Measurements from ENCODE around the gene ZNF764.

The ZNF764 gene

DNA sequence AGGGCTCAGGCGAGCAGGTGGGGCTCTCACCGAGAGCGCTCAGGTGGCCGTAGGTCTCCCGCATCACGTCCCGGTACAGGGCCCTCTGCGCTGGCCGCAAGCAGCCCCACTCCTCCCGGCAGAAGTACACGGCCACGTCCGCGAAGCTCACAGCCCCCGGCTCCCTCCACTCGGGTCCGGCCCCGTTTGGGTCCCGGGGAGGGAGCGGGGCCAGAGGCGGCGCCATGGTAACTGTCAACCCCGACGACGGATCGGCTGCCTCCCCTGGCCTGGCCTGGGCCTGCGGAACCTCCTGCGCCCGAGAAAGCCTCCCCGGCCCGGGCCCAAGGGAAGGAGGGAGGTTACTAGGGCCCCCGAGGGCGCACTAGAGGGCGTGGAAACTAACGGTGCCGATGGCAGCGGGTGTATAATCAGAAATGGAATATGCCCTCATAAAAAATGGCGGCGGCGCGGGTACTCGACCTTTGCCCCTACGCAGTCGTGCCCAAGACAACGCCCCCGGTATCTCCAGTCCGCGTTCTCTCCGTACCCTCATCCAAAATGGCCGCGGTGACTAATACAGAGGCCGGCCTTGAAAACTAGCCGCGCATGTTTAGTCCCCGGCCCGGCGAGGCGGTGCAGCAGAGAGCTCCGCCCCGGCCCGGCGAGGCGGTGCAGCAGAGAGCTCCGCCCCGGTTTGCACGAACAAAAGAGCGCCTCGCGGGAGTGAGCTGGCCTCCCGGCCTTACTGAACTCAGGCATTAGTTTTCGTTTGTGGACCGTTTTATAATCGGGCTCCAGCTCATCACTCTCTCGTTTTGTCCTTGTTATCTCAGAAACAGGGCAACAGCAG lies at the start of gene ZNF764:
Gene ZNF764, minus strand, starts transcription at position 418 of the 832 bp plus-strand sequence. Its CDS starts 192 bp downstream, at position 226.
- DNase-seq (ENCODE audit: low read depth, low spot score), result peak; percentile 95
- H3K4me3 ChIP-seq (ENCODE audit: insufficient read length, low read depth), result peak within 1 kb of the TSS; percentile 89
- TF ChIP-seq YY1 (IDR thresholded peaks at IDR 0.05; ENCODE audit: insufficient read depth, insufficient read length) (peak; percentile 96), ZNF274 (IDR thresholded peaks at IDR 0.05; ENCODE audit: low read depth, low read length) (no peak)
- no peaks in the 10 kb centered on the region for H3K9me3 ChIP-seq (ENCODE audit: insufficient read depth, low read length)
- peaks cover 34% of the 10 kb centered on the region for H3K36me3 ChIP-seq (ENCODE audit: insufficient read depth, insufficient read length, low read length)
- no peaks in the 10 kb centered on the region for H3K27me3 ChIP-seq (ENCODE audit: insufficient read depth, insufficient read length)
- H3K9ac ChIP-seq (ENCODE audit: insufficient read length, low read depth), result peak within 1 kb of the TSS; percentile 94
- peaks cover 13% of the 10 kb centered on the region for H3K4me1 ChIP-seq (ENCODE audit: insufficient read depth, insufficient read length)

DNA sequence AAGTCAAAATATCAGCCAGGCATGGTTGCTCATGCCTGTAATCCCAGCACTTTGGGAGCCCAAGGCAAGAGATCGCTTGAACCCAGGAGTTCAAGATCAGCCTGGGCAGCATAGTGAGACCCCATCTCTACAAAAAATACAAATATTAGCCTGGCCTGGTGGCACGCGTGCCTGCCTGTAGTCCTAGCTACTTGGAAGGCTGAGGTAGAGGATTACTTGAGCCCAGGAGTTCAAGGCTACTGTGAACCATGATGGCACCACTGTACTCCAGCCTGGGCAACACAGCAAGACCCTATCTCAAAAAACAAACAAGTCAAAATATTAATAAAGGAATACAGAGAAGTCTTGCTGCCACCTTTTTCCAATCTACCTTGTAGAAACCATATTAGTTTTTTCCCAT lies 47.8 kb upstream of the ZNF764 start:
- H3K9me3 ChIP-seq (ENCODE audit: insufficient read depth, low read length), result no peaks in the 10 kb centered on the region
- H3K27me3 ChIP-seq (ENCODE audit: insufficient read depth, insufficient read length), result no peaks in the 10 kb centered on the region
- peaks cover 2% of the 10 kb centered on the region for H3K4me1 ChIP-seq (ENCODE audit: insufficient read depth, insufficient read length)
- no peak overlapping the region for H3K9ac ChIP-seq (ENCODE audit: insufficient read length, low read depth)
- H3K36me3 ChIP-seq (ENCODE audit: insufficient read depth, insufficient read length, low read length), result peaks cover 54% of the 10 kb centered on the region
- TF ChIP-seq ZNF274 (IDR thresholded peaks at IDR 0.05; ENCODE audit: low read depth, low read length) (no peak), YY1 (IDR thresholded peaks at IDR 0.05; ENCODE audit: insufficient read depth, insufficient read length) (no peak), SUZ12 (IDR thresholded peaks at IDR 0.05; ENCODE audit: extremely low read depth, insufficient read depth, insufficient read length) (no peak)
- DNase-seq (ENCODE audit: low read depth, low spot score), result no peak
- no peak overlapping the region for H3K4me3 ChIP-seq (ENCODE audit: insufficient read length, low read depth)

DNA sequence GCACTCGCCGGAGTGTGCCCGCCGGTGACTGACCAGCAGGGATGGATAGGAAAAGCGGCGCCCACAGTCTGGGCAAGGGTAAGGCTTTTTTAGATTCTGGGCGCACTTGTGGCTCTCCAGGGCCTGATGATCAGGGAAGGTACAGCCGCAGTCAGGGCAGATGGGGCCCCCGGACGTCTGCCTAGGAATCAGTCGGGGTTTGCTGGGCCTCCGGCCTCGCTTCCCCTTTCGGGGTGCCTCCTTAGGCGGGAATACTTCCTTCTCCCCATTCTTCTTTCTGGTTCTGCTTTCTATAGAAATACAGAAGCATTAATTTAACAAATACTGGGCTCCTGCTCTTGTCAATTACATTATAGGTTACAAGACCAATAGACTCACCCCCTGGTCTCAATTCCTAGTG lies 47.0 kb upstream of the ZNF764 start:
- no peak overlapping the region for H3K9ac ChIP-seq (ENCODE audit: insufficient read length, low read depth)
- TF ChIP-seq SUZ12 (IDR thresholded peaks at IDR 0.05; ENCODE audit: extremely low read depth, insufficient read depth, insufficient read length) (no peak), ZNF274 (IDR thresholded peaks at IDR 0.05; ENCODE audit: low read depth, low read length) (no peak), YY1 (IDR thresholded peaks at IDR 0.05; ENCODE audit: insufficient read depth, insufficient read length) (no peak)

DNA sequence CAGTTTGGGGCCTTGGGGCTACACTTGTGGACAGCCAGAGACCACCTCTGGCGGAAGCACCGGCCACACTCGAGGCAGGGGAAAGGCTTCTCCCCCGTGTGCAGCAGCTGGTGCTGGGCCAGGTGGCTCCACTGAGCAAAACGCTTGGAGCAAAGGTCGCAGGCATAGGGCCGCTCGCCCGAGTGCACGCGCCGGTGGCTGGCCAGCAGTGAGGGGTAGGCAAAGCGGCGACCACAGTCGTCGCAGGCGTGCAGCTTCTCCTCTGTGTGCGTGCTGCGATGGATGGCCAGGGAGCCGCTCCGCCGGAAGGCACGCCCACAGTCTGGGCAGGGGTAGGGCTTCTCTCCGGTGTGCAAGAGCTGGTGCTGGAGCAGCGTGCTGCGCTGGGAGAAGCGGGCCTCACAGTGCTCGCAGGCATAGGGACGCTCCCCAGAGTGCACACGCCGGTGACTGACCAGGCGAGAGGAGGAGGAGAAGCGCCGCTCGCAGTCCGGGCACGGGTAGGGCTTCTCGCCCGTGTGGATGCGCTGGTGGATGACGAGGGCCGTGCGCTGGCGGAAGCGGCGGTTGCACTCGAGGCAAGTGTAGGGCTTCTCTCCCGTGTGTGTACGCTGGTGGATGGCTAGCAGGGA lies 46.3 kb upstream of the ZNF764 start:
- Histone ChIP-seq H3K9me3 (ENCODE audit: insufficient read depth, low read length) (no peaks in the 10 kb centered on the region), H3K36me3 (ENCODE audit: insufficient read depth, insufficient read length, low read length) (peaks cover 54% of the 10 kb centered on the region), H3K4me3 (ENCODE audit: insufficient read length, low read depth) (no peak overlapping the region), H3K9ac (ENCODE audit: insufficient read length, low read depth) (no peak overlapping the region), H3K4me1 (ENCODE audit: insufficient read depth, insufficient read length) (peaks cover 2% of the 10 kb centered on the region), H3K27me3 (ENCODE audit: insufficient read depth, insufficient read length) (no peaks in the 10 kb centered on the region)
- TF ChIP-seq SUZ12 (IDR thresholded peaks at IDR 0.05; ENCODE audit: extremely low read depth, insufficient read depth, insufficient read length) (no peak), YY1 (IDR thresholded peaks at IDR 0.05; ENCODE audit: insufficient read depth, insufficient read length) (no peak), ZNF274 (IDR thresholded peaks at IDR 0.05; ENCODE audit: low read depth, low read length) (no peak)
- no peak for DNase-seq (ENCODE audit: low read depth, low spot score)

More for the DNA sequence above, 47.0 kb upstream of the ZNF764 start:
- H3K4me1 ChIP-seq (ENCODE audit: insufficient read depth, insufficient read length), result peaks cover 2% of the 10 kb centered on the region
- DNase-seq (ENCODE audit: low read depth, low spot score), result no peak
- H3K36me3 ChIP-seq (ENCODE audit: insufficient read depth, insufficient read length, low read length), result peaks cover 54% of the 10 kb centered on the region
- no peak overlapping the region for H3K4me3 ChIP-seq (ENCODE audit: insufficient read length, low read depth)
- no peaks in the 10 kb centered on the region for H3K9me3 ChIP-seq (ENCODE audit: insufficient read depth, low read length)
- no peaks in the 10 kb centered on the region for H3K27me3 ChIP-seq (ENCODE audit: insufficient read depth, insufficient read length)

DNA sequence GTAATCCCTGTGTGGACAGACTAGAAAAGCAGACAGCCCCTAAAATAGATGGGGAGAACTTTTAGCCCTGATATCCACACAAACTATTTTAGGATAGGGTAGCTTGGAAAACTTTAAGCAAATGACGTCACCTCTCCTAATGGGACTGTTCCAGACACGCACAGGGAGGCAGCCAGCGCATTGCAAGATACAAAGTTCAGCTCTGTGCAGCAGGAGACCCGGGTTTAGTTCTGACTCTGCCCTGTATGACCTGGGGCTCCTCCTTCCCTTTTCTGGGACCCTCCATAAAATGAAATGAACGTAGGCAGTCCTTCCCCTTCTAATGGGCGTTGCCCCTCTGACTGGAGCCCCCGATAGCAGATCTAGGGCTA lies 45.8 kb upstream of the ZNF764 start:
- Histone ChIP-seq H3K9me3 (ENCODE audit: insufficient read depth, low read length) (no peaks in the 10 kb centered on the region), H3K4me1 (ENCODE audit: insufficient read depth, insufficient read length) (peaks cover 1% of the 10 kb centered on the region), H3K4me3 (ENCODE audit: insufficient read length, low read depth) (no peak overlapping the region), H3K27me3 (ENCODE audit: insufficient read depth, insufficient read length) (no peaks in the 10 kb centered on the region), H3K36me3 (ENCODE audit: insufficient read depth, insufficient read length, low read length) (peaks cover 54% of the 10 kb centered on the region), H3K9ac (ENCODE audit: insufficient read length, low read depth) (no peak overlapping the region)
- TF ChIP-seq SUZ12 (IDR thresholded peaks at IDR 0.05; ENCODE audit: extremely low read depth, insufficient read depth, insufficient read length) (no peak), ZNF274 (IDR thresholded peaks at IDR 0.05; ENCODE audit: low read depth, low read length) (no peak), YY1 (IDR thresholded peaks at IDR 0.05; ENCODE audit: insufficient read depth, insufficient read length) (no peak)
- no peak for DNase-seq (ENCODE audit: low read depth, low spot score)

DNA sequence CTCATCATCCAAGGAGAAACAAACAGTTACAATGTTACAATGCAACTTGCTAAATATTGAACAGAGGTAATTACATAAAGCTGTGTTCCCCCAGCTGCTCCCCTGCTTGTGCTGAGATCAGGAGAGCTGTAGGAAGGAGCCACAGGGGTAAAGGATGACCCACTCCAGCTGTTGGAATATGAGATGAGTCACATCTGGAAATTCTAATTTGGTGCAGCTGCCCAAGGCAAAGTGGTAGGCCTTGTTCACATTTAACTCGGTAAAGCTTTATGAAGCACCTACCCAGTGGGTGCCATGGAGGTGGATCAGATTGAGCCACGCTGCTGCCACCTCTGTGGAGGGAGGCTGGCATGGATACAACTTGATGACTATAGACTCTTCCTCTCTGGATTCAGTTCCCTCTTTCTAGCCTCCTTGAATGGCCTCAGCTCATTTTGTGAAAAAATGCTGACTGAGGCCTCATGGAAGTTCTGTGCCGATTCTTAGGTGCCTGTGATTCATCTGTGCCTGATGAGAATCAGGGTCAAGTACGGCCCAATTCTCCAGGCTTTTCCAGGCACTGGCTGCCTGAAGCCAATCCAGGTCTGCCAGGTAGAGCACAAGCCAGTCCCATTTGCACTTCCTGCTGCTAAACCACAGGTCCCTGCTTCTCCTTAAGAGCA lies 44.6 kb upstream of the ZNF764 start:
- no peak for DNase-seq (ENCODE audit: low read depth, low spot score)
- no peaks in the 10 kb centered on the region for H3K4me1 ChIP-seq (ENCODE audit: insufficient read depth, insufficient read length)
- no peaks in the 10 kb centered on the region for H3K27me3 ChIP-seq (ENCODE audit: insufficient read depth, insufficient read length)
- H3K36me3 ChIP-seq (ENCODE audit: insufficient read depth, insufficient read length, low read length), result peaks cover 45% of the 10 kb centered on the region
- no peak for TF ChIP-seq YY1 (IDR thresholded peaks at IDR 0.05; ENCODE audit: insufficient read depth, insufficient read length)
- no peak for TF ChIP-seq SUZ12 (IDR thresholded peaks at IDR 0.05; ENCODE audit: extremely low read depth, insufficient read depth, insufficient read length)
- TF ChIP-seq ZNF274 (IDR thresholded peaks at IDR 0.05; ENCODE audit: low read depth, low read length), result no peak
- H3K9me3 ChIP-seq (ENCODE audit: insufficient read depth, low read length), result no peaks in the 10 kb centered on the region
- no peak overlapping the region for H3K4me3 ChIP-seq (ENCODE audit: insufficient read length, low read depth)
- no peak overlapping the region for H3K9ac ChIP-seq (ENCODE audit: insufficient read length, low read depth)

DNA sequence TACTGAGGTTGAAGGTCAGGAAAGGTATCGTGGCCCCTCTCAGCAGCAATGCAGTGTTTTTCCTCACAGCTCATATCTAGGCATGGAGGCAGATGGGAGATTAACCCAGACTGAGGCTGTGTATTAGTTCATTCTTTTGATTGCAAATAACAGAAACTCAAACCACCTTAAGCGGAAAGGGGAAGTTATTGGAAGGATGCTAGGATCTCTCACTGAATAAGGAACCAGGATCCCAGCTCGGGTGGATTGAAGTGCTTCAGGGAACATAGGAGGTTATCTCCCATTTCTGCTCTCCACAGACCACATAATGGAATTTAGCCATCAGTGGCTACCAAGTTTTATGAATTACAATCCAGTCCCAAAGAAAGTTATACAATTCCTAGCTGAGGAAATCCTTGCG lies 43.8 kb upstream of the ZNF764 start:
- no peak for DNase-seq (ENCODE audit: low read depth, low spot score)
- H3K4me3 ChIP-seq (ENCODE audit: insufficient read length, low read depth), result no peak overlapping the region
- H3K36me3 ChIP-seq (ENCODE audit: insufficient read depth, insufficient read length, low read length), result peaks cover 39% of the 10 kb centered on the region
- H3K27me3 ChIP-seq (ENCODE audit: insufficient read depth, insufficient read length), result no peaks in the 10 kb centered on the region
- no peak overlapping the region for H3K9ac ChIP-seq (ENCODE audit: insufficient read length, low read depth)
- no peaks in the 10 kb centered on the region for H3K9me3 ChIP-seq (ENCODE audit: insufficient read depth, low read length)
- TF ChIP-seq SUZ12 (IDR thresholded peaks at IDR 0.05; ENCODE audit: extremely low read depth, insufficient read depth, insufficient read length) (no peak), YY1 (IDR thresholded peaks at IDR 0.05; ENCODE audit: insufficient read depth, insufficient read length) (no peak), ZNF274 (IDR thresholded peaks at IDR 0.05; ENCODE audit: low read depth, low read length) (no peak)
- no peaks in the 10 kb centered on the region for H3K4me1 ChIP-seq (ENCODE audit: insufficient read depth, insufficient read length)
